Left lung (tissue), 10 donors: ENCODE results near the gene FBXO31. TPM values are rescaled to one million over a fixed set of nuclear protein-coding genes. Genes with fewer than 3 reads are reported as not detected.

ENCODE experiments used
- ATAC-seq: fragments of 200-7000 bp; cut with Tn5 transposase; one replicate; pipeline ENCODE4 v1.9.1; 2020; ENCODE audit warnings: moderate library complexity
- DNase-seq, 4 donors: peaks; one replicate each; pipeline ENCODE4 v3.0.0-alpha.2; 2013 to 2020
- H3K27ac ChIP-seq, 2 donors: fragments of 200-600 bp; sonication (generic) in 1 of 2; one replicate each; pipeline versions ENCODE4 v1.5.0 to v1.8.0; 2020 to 2021
- H3K27me3 ChIP-seq, 2 donors: fragments of 200-600 bp; sonication (generic) in 1 of 2; one replicate each; pipeline versions ENCODE4 v1.5.0 to v1.8.0; 2020 to 2021
- H3K36me3 ChIP-seq, 2 donors: fragments of 200-600 bp; sonication (generic) in 1 of 2; one replicate each; pipeline versions ENCODE4 v1.5.0 to v1.8.0; 2020 to 2021
- H3K4me1 ChIP-seq, 2 donors: fragments of 200-600 bp; one replicate each; pipeline ENCODE4 v1.8.0; 2021
- H3K4me3 ChIP-seq, 2 donors: fragments of 200-600 bp; sonication (generic) in 1 of 2; one replicate each; pipeline versions ENCODE4 v1.5.0 to v1.8.0; 2020 to 2021; ENCODE audit warnings: mild to moderate bottlenecking in 1 of 2
- H3K9me3 ChIP-seq, 2 donors: fragments of 200-600 bp; sonication (generic) in 1 of 2; one replicate each; pipeline versions ENCODE4 v1.5.0 to v1.8.0; 2020 to 2021
- intact Hi-C, 2 donors: fragments of 100-400 bp; cut with DNase I; formaldehyde crosslinking; loops; one replicate each; pipeline versions ENCODE4 v1.11.2 to v1.14.2; 2022
- polyA plus RNA-seq, 6 donors: library from polyadenylated mRNA; unstranded; fragments of 120-200 nt; gene quantifications; one replicate each; pipeline ENCODE4 v1.2.1, GENCODE V29; 2013; ENCODE audit not compliant: insufficient read length in 6 of 6
- total RNA-seq, 2 donors: library from RNA; stranded (reverse); fragmentation: NEBNext Ultra II Directional; extraction: Animal tissue kit (Norgen Biotek cat#: 25700); gene quantifications; one replicate each; pipeline ENCODE4 v1.2.1, GENCODE V29; 2021
- TF ChIP-seq, protein P1 (sequence below), 2 donors: fragments of 200-600 bp; sonication (generic) in 1 of 2; IDR thresholded peaks; one replicate each; pipeline versions ENCODE4 v1.5.0 to v1.8.0; 2021; ENCODE audit warnings: antibody characterized with exemption in 2 of 2
- donor health status: DM: no; HTN: yes; CAD: no.
- donor health status: DM: no; HTN: no; CAD: no.

Gene FBXO31
- total and polyA plus RNA-seq, 8 donors = 21.0 to 25.8 (median 23.0) TPM

DNA sequence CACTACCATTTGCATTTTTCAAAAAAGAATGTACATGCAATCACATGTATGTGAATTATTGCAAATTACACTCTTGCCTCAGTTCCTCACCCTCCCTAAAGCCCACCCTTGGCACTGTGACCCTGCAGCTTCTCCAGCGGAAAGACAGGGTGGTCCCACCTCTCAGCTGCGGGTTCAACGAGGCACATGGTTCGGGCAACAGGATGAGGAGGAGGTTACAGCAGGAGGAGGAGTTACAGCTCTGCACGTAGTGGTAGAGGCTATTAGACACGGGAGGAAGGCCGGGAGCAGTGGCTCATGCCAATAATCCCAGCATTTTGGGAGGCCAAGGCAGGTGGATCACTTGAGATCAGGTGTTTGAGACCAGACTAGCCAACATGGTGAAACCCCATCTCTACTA lies 71.6 kb downstream of the FBXO31 start:
- Histone ChIP-seq H3K9me3 (peaks cover 0 to 8% of the 10 kb centered on the region in 2 donors), H3K4me1 (no peaks in the 10 kb centered on the region), H3K36me3 (no peaks in the 10 kb centered on the region), H3K4me3 (no peak overlapping the region), H3K27ac (no peak overlapping the region), H3K27me3 (no peaks in the 10 kb centered on the region)
- no peak for ATAC-seq
- TF ChIP-seq, protein P1, sequence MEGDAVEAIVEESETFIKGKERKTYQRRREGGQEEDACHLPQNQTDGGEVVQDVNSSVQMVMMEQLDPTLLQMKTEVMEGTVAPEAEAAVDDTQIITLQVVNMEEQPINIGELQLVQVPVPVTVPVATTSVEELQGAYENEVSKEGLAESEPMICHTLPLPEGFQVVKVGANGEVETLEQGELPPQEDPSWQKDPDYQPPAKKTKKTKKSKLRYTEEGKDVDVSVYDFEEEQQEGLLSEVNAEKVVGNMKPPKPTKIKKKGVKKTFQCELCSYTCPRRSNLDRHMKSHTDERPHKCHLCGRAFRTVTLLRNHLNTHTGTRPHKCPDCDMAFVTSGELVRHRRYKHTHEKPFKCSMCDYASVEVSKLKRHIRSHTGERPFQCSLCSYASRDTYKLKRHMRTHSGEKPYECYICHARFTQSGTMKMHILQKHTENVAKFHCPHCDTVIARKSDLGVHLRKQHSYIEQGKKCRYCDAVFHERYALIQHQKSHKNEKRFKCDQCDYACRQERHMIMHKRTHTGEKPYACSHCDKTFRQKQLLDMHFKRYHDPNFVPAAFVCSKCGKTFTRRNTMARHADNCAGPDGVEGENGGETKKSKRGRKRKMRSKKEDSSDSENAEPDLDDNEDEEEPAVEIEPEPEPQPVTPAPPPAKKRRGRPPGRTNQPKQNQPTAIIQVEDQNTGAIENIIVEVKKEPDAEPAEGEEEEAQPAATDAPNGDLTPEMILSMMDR (IDR thresholded peaks at IDR 0.05) = no peak
- no peak for DNase-seq
- intact Hi-C loops = no loop called here

DNA sequence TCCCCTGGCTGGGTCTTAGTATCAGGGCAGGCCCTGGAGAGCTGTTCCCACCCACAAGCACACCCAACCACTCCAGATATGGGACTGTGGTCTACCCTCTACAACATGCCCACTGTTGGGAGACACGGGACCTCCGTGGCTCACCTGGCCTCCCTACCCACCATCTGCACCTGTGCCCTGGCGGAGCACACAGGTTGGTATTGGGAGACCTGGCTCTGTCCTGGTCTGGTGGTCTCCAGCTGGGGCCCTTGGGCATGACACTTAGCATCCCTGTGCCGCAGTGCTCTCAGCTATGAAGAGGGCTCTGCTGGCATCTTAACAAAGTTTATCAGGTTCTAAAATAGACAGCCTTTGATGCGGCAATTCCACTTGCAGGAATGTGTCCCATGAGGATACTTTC lies 72.2 kb downstream of the FBXO31 start:
- no peaks in the 10 kb centered on the region for H3K4me1 ChIP-seq
- H3K36me3 ChIP-seq = no peaks in the 10 kb centered on the region
- no peak for DNase-seq
- H3K27ac ChIP-seq = no peak overlapping the region
- TF ChIP-seq, protein P1 (IDR thresholded peaks at IDR 0.05) = no peak
- ATAC-seq = no peak
- H3K4me3 ChIP-seq = no peak overlapping the region
- H3K9me3 ChIP-seq = peaks cover 0 to 8% of the 10 kb centered on the region in 2 donors
- no peaks in the 10 kb centered on the region for H3K27me3 ChIP-seq
- intact Hi-C loops = no loop called here

DNA sequence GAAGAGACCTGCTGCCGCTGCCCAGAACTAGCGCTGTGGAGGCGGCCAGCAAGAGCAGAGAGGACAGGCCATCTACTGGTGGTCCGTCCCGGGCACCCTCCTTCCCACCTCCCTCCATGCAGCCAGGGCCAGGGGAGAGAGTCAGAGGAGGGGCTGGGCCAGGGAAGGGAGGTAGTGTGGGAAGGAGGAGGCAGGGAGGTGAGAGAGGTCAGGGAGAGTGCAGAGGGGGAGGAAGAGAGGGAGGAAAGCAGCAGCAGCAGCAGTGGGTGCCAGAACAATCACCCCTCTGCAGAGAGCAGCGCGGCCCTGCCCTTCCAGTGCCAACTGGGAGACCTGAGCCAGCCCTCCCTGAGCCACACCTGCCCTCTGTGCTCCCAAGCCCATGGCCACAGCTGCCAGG lies 73.0 kb downstream of the FBXO31 start:
- Histone ChIP-seq H3K27me3 (no peaks in the 10 kb centered on the region), H3K27ac (no peak overlapping the region), H3K4me1 (no peaks in the 10 kb centered on the region), H3K9me3 (peaks cover 0 to 8% of the 10 kb centered on the region in 2 donors), H3K36me3 (no peaks in the 10 kb centered on the region), H3K4me3 (no peak overlapping the region)
- DNase-seq (peak in 1 of 4 donors; percentile 31), ATAC-seq (no peak)
- TF ChIP-seq, protein P1 (IDR thresholded peaks at IDR 0.05) = no peak
- intact Hi-C loops = no loop called here

DNA sequence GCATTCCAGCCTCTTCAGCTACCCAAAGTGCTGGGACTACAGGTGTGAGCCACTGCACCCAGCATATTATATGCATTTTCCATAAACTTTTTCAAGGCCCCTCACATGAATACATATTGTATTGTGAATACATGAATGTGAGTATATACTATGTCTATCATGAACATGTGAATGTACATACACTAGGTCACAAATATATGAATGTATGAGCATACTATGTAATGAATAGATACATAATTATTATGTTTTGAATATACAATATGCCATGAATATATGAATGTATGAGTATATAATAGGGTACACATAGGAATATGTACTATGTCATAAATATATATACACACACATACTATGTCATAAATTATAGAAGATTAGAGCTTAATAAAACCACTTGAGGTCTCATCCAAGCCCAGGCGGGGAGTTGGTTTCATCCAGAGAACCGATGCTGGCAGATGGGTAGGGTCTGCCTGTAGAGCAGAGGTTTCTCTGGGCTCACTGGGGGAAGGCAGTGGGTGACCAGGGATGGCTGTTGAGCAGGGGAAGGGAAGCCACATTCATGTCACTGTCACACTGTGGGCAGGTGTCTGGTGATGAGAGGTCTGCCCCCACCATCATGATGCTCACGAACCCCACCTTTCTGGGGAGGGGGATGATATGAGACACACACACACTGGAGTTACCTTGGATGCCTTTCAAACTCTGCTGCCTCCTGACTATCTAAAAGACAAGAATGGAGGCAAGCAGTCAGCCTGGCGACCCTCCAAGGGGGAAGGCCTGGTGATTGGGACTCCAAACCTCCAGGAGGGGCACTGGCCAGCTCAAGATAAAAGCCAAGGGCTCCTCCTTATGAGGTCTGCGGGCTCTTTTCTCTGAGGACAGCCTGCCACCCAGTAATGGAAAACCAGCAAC lies 73.7 kb downstream of the FBXO31 start:
- no peak overlapping the region for H3K4me3 ChIP-seq
- H3K27me3 ChIP-seq = no peaks in the 10 kb centered on the region
- H3K36me3 ChIP-seq = no peaks in the 10 kb centered on the region
- ATAC-seq (no peak), DNase-seq (no peak)
- H3K4me1 ChIP-seq = no peaks in the 10 kb centered on the region
- H3K27ac ChIP-seq = no peak overlapping the region
- TF ChIP-seq, protein P1 (IDR thresholded peaks at IDR 0.05) = no peak
- peaks cover 0 to 8% of the 10 kb centered on the region in 2 donors for H3K9me3 ChIP-seq
- intact Hi-C loops = no loop called here

DNA sequence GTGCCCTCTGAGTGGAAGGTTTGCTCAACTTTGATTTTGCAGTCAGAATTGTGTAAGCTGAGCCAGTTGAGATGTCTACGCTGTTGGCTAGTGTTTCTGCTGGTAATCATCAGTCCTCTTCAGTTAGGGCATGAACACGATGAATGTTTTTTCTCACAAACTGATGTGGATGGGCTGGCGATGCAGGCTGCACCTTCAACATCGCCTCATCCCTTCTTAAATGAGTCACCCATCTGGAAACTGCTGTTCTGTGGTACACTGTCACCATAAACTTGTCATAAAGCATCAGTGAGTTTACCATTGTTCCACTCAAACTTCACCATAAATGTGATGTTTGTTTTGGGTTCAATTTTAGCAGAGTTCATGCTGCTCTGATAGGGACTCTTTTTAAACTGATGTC lies 74.8 kb downstream of the FBXO31 start:
- no peaks in the 10 kb centered on the region for H3K36me3 ChIP-seq
- H3K4me1 ChIP-seq = no peaks in the 10 kb centered on the region
- intact Hi-C loops = no loop called here
- no peak for ATAC-seq
- no peaks in the 10 kb centered on the region for H3K27me3 ChIP-seq
- peaks cover 0 to 8% of the 10 kb centered on the region in 2 donors for H3K9me3 ChIP-seq
- no peak overlapping the region for H3K27ac ChIP-seq
- H3K4me3 ChIP-seq = no peak overlapping the region
- DNase-seq = no peak
- TF ChIP-seq, protein P1 (IDR thresholded peaks at IDR 0.05) = no peak
